Activated T-cell treated with anti-CD3 and anti-CD28 coated beads, Interleukin-2, amount 50 U/mL, for 72 hours (primary cell): ENCODE measurements around the gene DCC. TPM values are rescaled to one million over a fixed set of nuclear protein-coding genes. Genes with fewer than 3 reads are reported as not detected.

Experiments
- ATAC-seq, 2 donors: fragments of 150-1000 bp; cut with Tn5 transposase; replicated peaks in 1 of 2; 2 replicates each; pipeline ENCODE4 v1.10.0; 2021; ENCODE audit warnings: moderate library complexity in 2 of 2, mild to moderate bottlenecking in 1 of 2
- DNase-seq, 2 donors: peaks; one replicate each; pipeline ENCODE4 v3.0.0; 2021 to 2022; ENCODE audit warnings: mixed read lengths in 1 of 2
- H3K27ac Mint-ChIP-seq: one replicate; pipeline ENCODE4 v1.8.0; 2022; ENCODE audit warnings: mild to moderate bottlenecking, moderate library complexity, mixed read lengths
- H3K27me3 Mint-ChIP-seq: one replicate; pipeline ENCODE4 v1.8.0; 2022; ENCODE audit warnings: low read depth, mixed read lengths
- H3K36me3 Mint-ChIP-seq, 2 donors: one replicate each; pipeline ENCODE4 v1.8.0; 2022; ENCODE audit warnings: mixed read lengths in 2 of 2, mild to moderate bottlenecking in 1 of 2; ENCODE audit not compliant: insufficient read depth in 2 of 2
- H3K4me1 Mint-ChIP-seq: one replicate; pipeline ENCODE4 v1.8.0; 2022; ENCODE audit warnings: low read depth, mixed read lengths
- H3K4me3 Mint-ChIP-seq, 2 donors: one replicate each; pipeline ENCODE4 v1.8.0; 2022; ENCODE audit warnings: mild to moderate bottlenecking in 2 of 2, mixed read lengths in 2 of 2, moderate library complexity in 2 of 2
- H3K9me3 Mint-ChIP-seq, 2 donors: one replicate each; pipeline ENCODE4 v1.8.0; 2022; ENCODE audit warnings: mixed read lengths in 2 of 2
- total RNA-seq, 2 donors: library from RNA; stranded (reverse); gene quantifications; one replicate each; pipeline ENCODE4 v1.2.3, GENCODE V29; 2022

DCC gene
- total RNA-seq, 2 donors from 2014 or later: not detected

DNA sequence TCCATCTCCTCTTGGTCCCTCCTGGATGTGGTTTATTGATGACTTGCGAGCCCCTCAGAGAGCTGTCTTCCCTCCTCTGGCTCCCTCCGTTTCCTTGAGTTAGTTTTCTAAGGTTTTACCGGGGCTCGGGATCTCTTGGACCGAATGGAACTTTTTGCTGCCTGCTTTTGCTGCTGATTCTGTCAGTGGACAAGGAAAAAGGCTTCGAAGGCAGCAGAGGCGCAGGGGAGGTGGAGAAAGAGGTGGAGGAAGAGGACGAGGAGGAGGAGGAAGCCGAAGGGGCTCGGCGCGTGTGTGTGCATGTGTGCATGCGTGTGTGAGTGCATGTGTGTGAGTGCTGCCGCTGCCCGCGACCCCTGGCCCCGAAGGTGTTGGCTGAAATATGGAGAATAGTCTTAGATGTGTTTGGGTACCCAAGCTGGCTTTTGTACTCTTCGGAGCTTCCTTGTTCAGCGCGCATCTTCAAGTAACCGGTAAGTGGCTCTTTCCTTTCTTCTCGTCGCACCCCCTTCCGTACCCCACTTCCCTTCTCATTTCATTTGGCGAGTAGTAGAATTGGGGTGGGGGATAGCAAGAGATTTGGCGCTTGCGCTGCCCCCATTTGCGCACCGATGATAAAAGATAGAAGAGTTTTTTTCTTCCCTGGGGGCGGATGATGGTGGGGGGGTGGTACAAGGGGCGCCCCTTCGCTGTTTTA lies 557 bp downstream of the DCC start:
- no peak overlapping the region for H3K27ac Mint-ChIP-seq
- H3K4me3 Mint-ChIP-seq: no peak overlapping the region
- peaks cover 0 to 2% of the 10 kb centered on the region in 2 donors for H3K36me3 Mint-ChIP-seq
- peaks cover 0 to 2% of the 10 kb centered on the region in 2 donors for H3K9me3 Mint-ChIP-seq
- ATAC-seq (no peak), DNase-seq (no peak)
- H3K27me3 Mint-ChIP-seq: peaks cover 41% of the 10 kb centered on the region
- H3K4me1 Mint-ChIP-seq: no peaks in the 10 kb centered on the region

DNA sequence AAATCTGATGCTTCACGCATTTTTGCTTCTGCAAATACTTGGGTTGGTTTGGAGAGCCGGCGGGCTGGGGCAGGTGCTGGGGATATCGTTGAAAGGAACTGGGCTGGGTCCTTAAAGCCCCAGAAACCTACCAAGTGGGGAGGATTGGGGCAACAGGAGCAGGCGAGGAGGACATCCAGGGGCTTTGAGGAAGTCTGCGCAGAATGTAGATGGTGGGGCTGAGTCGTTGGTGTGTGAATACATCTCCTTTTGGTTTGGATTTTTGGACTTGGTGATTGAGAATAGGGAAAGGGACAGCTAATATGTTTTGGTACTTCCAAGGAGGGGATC lies 1.1 kb downstream of the DCC start:
- ATAC-seq (no peak), DNase-seq (no peak)
- peaks cover 41% of the 10 kb centered on the region for H3K27me3 Mint-ChIP-seq
- no peaks in the 10 kb centered on the region for H3K4me1 Mint-ChIP-seq
- H3K36me3 Mint-ChIP-seq: no peaks in the 10 kb centered on the region
- H3K27ac Mint-ChIP-seq: no peak overlapping the region
- H3K9me3 Mint-ChIP-seq: peaks cover 0 to 2% of the 10 kb centered on the region in 2 donors
- H3K4me3 Mint-ChIP-seq: no peak overlapping the region

DNA sequence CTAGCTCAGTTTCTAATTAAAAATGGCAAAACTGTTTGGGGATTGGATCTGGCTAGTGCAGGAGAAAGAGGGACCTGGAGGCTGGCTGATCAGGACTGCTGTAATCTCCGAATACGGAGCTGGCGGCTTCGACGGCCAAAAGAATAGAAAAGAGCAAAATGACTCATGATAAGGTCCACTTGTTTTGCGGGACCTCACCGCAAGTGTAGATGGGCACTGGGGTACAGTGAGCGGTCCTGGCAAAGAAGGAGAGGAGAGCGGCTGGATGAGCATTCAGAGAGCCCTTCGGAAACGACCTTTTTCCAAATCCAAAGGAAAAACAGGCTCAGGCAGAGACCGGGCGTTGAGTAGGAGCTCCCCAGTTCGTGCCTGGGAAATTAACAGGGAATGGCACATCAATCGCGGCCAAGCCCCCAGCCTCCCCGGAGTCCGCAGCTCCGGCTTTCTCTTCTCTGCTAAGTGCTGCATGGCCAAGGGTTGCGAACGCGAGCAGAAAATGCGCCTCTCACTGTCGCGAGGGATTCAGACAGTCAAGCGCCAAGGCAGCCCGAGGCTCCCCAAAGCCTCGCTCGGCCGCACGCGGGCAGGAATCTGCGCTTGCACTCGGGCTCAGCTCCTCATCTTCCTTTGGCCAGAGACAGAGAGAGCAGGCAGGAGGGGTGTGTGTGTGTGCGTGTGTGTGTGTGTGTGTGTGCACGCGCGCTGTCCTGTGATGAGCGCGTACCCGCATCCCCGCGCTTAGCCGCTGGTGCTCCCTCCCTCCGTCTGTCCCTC lies 1.8 kb downstream of the DCC start:
- H3K36me3 Mint-ChIP-seq: no peaks in the 10 kb centered on the region

DNA sequence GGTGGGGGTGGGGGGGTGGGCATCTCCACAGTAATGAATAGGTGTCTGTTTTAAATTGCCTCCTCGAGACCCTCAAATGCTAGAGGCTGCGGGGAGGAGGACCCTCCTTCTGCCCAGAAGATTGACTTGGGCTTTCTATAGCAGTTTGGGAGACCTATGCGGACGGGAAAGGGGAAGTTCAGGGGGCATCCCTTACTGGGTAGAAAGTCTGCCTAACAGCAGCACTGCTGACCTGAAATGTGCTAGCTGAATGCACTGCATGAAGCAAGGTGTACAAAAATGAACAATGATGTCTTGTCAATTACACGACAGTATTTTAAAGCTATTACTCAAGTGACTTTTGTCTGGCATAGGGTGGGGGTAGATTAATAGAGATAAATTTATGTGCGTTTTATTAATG lies 2.5 kb downstream of the DCC start:
- DNase-seq (no peak), ATAC-seq (no peak)
- no peak overlapping the region for H3K4me3 Mint-ChIP-seq
- H3K9me3 Mint-ChIP-seq: peaks cover 0 to 2% of the 10 kb centered on the region in 2 donors
- no peaks in the 10 kb centered on the region for H3K4me1 Mint-ChIP-seq
- no peaks in the 10 kb centered on the region for H3K36me3 Mint-ChIP-seq
- H3K27me3 Mint-ChIP-seq: peaks cover 35% of the 10 kb centered on the region
- H3K27ac Mint-ChIP-seq: no peak overlapping the region

More for the DNA sequence above, 1.8 kb downstream of the DCC start:
- Mint-ChIP-seq H3K27ac (no peak overlapping the region), H3K4me3 (no peak overlapping the region), H3K9me3 (peaks cover 0 to 2% of the 10 kb centered on the region in 2 donors), H3K27me3 (peaks cover 41% of the 10 kb centered on the region), H3K4me1 (no peaks in the 10 kb centered on the region)
- ATAC-seq: no peak
- no peak for DNase-seq

DNA sequence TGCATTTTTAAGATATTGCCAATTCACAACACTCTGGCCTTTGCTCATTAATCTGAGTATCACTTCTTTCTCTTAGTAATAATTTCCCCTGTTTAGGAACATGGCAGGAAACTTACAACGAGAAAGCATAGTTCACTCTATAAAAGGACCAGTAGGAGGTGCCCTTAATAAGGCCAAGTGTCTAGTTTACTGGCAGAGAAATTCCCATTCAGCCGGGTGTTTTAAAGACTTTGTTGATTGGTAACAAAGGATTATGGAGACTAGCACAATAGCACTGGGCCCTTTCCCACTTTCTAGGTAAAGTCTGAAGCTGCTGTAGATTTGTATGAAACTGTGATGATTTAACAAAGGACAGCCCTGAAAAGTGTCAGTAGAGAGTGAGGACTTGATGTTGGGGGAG lies 3.1 kb downstream of the DCC start:
- H3K36me3 Mint-ChIP-seq: no peaks in the 10 kb centered on the region
- ATAC-seq: no peak
- peaks cover 32% of the 10 kb centered on the region for H3K27me3 Mint-ChIP-seq
- no peak for DNase-seq
- H3K4me3 Mint-ChIP-seq: no peak overlapping the region
- peaks cover 0 to 2% of the 10 kb centered on the region in 2 donors for H3K9me3 Mint-ChIP-seq
- H3K4me1 Mint-ChIP-seq: no peaks in the 10 kb centered on the region
- H3K27ac Mint-ChIP-seq: no peak overlapping the region

DNA sequence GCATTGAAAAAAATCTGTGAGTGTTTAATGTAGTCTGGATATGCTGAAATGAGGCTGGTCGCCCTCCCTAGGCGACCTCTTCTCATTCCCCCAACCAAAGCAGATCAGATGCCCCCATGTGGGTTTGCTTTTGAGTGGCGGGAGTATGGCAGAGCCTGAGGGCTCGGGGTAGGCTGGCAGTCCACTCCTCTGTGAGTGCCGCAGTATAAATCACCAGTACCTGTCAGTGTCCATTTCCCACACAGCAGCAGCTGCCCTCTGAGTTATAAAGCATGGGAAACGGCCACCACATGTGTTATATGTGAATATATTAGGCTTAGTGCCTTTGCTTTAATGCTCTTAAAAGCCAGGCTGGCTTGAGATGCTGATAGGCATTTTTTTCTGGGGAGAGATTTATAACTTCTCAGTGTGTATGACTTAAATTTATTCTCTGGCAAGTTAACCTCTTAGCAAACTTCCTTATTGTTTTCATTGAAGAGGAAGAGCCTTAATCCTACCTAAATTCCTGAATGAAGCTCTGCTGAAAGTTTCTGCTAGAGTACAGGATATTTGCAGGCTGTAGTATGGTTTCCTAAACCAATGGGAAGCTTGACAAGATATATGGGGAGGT lies 3.8 kb downstream of the DCC start:
- Mint-ChIP-seq H3K9me3 (peaks cover 0 to 2% of the 10 kb centered on the region in 2 donors), H3K27me3 (peaks cover 26% of the 10 kb centered on the region), H3K4me3 (no peak overlapping the region), H3K4me1 (no peaks in the 10 kb centered on the region), H3K27ac (no peak overlapping the region), H3K36me3 (no peaks in the 10 kb centered on the region)
- ATAC-seq (no peak), DNase-seq (no peak)

DNA sequence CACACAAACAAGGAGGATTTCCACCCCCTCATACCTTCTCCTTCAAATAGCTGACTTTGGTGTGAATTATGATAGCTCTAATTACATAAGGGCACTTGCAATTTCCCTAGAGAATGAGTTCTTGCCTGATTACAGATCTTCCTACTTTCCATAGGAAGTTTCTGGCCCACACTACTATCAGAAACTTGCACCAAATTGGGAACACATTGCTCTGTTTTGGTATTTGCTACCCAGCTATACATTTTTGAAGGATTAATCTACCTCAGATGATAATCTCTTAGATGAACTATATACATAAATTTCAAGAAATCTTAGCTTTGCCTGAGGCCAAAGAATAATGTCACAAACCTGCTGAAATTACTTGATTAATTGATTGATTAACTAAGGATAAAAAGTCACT lies 4.9 kb downstream of the DCC start:
- no peak for ATAC-seq
- H3K36me3 Mint-ChIP-seq: no peaks in the 10 kb centered on the region
- DNase-seq: no peak
- peaks cover 19% of the 10 kb centered on the region for H3K27me3 Mint-ChIP-seq
- no peaks in the 10 kb centered on the region for H3K4me1 Mint-ChIP-seq
- no peak overlapping the region for H3K4me3 Mint-ChIP-seq
- peaks cover 0 to 2% of the 10 kb centered on the region in 2 donors for H3K9me3 Mint-ChIP-seq
- no peak overlapping the region for H3K27ac Mint-ChIP-seq

DNA sequence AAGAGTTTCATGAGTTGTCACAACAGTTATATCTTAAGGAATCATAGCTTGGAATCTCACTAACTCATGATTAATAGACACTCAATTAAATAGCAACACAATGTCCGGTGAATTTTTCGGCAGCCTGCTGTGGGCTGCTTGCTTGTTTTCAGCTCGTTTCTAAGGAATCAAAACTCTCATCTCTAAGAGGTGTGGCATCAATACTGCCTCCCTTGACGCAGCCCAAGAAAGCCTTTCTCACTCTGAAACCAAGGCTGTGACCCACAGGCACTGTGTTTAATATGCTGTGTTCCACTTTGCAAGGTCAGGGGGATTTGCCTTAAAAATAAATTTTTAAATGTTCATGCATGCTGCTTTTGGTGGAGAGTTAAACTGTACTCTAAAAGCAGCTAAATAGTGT lies 5.4 kb downstream of the DCC start:
- Mint-ChIP-seq H3K27ac (no peak overlapping the region), H3K27me3 (peaks cover 14% of the 10 kb centered on the region), H3K4me3 (no peak overlapping the region), H3K36me3 (no peaks in the 10 kb centered on the region), H3K4me1 (no peaks in the 10 kb centered on the region), H3K9me3 (no peaks in the 10 kb centered on the region)
- ATAC-seq (no peak), DNase-seq (no peak)

DNA sequence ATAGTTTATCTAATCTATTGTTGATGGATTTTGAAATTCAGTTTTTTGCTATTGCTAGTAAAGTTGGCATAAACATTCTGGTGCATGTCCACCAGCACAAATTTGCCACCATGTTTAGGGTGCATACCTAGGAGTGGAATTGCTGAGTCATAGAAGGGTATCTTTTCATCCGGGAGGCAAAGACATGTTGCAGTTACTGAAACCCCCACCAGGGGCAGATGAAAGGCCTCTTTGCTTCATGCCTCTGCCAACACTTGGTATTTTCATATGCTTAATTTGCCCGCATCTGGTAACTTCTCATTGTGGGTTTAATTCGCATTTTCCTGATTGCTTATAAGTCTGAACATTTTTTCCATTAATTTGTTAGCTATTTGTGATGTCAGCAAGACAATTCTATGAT lies 8.2 kb downstream of the DCC start:
- Mint-ChIP-seq H3K36me3 (no peaks in the 10 kb centered on the region), H3K27me3 (no peaks in the 10 kb centered on the region), H3K4me3 (no peak overlapping the region), H3K27ac (no peak overlapping the region), H3K4me1 (no peaks in the 10 kb centered on the region), H3K9me3 (no peaks in the 10 kb centered on the region)
- DNase-seq (no peak), ATAC-seq (no peak)

DNA sequence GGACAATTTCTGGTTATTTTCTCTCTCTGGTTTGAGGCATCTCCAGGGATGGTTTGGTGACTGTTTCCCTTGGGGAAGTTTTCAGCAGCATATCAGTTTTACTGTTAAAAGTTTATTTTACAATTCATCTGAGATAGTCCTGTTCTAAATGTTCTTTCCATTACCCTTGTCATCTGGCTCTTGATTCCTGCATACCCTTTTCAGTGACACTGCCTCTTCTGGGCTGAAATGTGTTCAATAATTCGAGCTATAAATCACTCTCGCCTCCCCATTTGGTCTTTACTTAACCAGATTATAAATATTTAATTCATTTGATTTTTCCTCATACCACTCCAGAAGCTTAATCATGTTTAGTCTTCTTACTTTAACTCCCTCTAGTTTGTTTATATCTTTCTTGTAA lies 9.5 kb downstream of the DCC start:
- no peak overlapping the region for H3K4me3 Mint-ChIP-seq
- DNase-seq: no peak
- H3K36me3 Mint-ChIP-seq: no peaks in the 10 kb centered on the region
- no peaks in the 10 kb centered on the region for H3K9me3 Mint-ChIP-seq
- no peaks in the 10 kb centered on the region for H3K27me3 Mint-ChIP-seq
- no peak overlapping the region for H3K27ac Mint-ChIP-seq
- no peaks in the 10 kb centered on the region for H3K4me1 Mint-ChIP-seq
- no peak for ATAC-seq

DNA sequence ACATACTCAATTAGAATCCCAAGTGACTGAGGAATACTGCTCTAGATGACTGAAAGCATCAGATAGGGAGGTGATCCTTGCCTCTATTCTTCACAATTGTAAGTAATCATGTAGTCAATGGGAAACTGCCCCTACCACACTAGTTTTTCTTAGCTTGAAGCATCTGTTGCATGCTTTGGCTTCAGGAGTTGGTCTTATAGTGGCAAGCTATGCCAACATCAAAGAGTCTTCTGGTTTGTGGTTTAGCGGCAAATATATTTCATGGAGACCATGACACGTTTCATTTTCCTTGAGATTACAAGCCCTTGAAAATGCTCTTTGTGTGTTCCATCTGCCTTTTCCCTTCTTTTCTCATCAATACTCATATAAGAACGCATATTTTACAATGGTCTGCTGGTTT lies 12.9 kb downstream of the DCC start:
- DNase-seq: no peak
- no peaks in the 10 kb centered on the region for H3K9me3 Mint-ChIP-seq
- no peak for ATAC-seq
- H3K36me3 Mint-ChIP-seq: no peaks in the 10 kb centered on the region
- no peak overlapping the region for H3K27ac Mint-ChIP-seq
- H3K4me1 Mint-ChIP-seq: no peaks in the 10 kb centered on the region
- no peak overlapping the region for H3K4me3 Mint-ChIP-seq
- H3K27me3 Mint-ChIP-seq: no peaks in the 10 kb centered on the region

DNA sequence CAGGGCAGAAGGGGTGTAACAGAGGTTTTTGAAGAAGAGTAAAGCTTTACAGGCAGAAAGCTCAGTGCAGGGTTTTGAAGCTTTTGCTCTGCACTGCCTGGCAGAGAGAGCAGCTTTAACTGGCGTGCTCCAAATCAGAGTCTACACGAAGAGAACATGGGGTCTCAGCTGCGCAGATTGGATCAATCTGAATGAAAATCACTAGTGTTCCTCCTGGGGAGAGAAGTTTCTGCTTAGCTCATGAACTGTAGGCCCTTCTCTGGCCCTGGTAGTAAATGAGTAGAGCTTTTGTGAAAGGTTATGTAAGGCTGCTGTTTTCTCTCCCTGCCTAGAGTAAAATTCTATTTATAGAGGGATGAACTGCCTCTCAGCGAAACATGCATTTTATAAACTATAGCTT lies 13.6 kb downstream of the DCC start:
- H3K27ac Mint-ChIP-seq: no peak overlapping the region
- no peaks in the 10 kb centered on the region for H3K27me3 Mint-ChIP-seq
- H3K36me3 Mint-ChIP-seq: no peaks in the 10 kb centered on the region
- no peak for DNase-seq
- no peak overlapping the region for H3K4me3 Mint-ChIP-seq
- no peak for ATAC-seq
- H3K4me1 Mint-ChIP-seq: no peaks in the 10 kb centered on the region
- H3K9me3 Mint-ChIP-seq: no peaks in the 10 kb centered on the region

DNA sequence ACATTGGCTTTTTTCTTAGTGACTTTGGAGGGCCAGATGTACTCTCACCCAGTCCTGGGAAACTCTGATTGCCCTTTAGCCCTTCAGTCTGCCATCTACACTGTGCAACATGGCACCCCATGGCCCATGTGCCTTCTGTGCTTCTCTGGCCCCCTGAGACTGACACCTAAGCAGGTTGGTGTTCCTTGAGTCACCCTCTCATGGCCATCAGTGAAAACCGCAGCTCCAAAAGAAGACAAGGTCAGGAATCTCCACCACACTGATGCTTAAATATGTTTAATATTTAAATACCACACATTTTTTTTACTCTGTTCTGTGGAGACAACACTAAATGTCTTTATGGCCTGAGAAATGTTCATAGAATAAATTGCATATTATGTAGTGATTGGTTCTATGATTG lies 23.9 kb downstream of the DCC start:
- Mint-ChIP-seq H3K9me3 (peaks cover 0 to 4% of the 10 kb centered on the region in 2 donors), H3K27ac (no peak overlapping the region), H3K4me3 (no peak overlapping the region), H3K36me3 (no peaks in the 10 kb centered on the region), H3K4me1 (no peaks in the 10 kb centered on the region), H3K27me3 (no peaks in the 10 kb centered on the region)
- DNase-seq: no peak
- no peak for ATAC-seq
